ENCODE data around the gene ALX3. TPM values are rescaled to one million over a fixed set of nuclear protein-coding genes. Genes with fewer than 3 reads are reported as not detected.

Gene ALX3
- total RNA-seq: not detected

DNA sequence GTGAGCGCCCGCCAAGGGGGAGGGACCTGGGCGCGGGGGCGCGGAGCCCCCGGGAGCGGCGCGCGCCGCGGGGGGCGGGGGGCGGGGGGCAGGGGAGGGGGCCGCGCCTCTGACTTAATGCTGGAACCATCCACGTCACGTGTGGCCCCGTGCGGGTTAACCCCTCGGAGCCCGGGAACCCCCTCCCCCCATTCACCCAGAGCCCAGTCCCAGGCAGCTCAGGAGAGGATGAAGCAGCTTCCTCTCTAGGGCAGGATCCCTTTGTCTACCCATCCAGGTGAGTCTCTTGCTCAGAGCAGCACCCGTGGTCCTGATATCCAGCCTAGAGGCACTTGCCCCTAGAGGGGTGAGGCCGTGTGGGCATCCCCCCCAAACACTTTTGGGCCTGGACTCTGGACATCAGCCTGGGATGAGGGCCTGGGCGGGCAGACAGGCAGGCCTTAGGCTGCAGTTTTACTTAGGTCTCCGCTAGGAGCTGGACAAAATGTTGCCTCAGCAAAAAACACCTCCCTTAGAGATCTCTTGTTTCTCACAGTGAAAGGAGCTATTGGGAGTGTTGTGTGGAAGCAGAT lies at the start of gene ALX3:
TSS of gene ALX3 (minus strand) at position 2 of the 572 bp plus-strand sequence. CDS start 60 bp downstream, outside the sequence.

DNA sequence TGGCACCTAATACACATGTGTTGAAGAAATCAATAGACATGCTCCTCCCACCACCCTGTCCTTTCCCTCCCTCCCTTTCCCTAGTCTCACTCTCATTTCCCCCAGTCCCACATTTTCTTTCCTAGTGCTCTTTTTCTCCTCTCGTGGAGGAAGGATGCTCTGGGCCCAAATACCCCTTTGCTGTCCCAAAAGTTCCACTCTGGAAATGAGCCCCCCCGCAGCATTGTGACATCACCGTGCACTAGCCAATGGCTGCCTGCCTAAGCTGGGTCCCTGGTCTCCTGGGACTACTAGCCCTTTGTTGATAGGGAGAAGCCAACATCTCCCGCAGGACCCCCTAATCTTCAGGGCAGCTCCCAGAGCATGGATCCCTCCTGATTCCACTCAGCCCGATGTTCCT lies 41.7 kb upstream of the ALX3 start, which contains the start of gene UBL4B:
TSS of gene UBL4B (plus strand) at position 301 of the 400 bp plus-strand sequence. CDS start at position 393, 92 bp downstream.

DNA sequence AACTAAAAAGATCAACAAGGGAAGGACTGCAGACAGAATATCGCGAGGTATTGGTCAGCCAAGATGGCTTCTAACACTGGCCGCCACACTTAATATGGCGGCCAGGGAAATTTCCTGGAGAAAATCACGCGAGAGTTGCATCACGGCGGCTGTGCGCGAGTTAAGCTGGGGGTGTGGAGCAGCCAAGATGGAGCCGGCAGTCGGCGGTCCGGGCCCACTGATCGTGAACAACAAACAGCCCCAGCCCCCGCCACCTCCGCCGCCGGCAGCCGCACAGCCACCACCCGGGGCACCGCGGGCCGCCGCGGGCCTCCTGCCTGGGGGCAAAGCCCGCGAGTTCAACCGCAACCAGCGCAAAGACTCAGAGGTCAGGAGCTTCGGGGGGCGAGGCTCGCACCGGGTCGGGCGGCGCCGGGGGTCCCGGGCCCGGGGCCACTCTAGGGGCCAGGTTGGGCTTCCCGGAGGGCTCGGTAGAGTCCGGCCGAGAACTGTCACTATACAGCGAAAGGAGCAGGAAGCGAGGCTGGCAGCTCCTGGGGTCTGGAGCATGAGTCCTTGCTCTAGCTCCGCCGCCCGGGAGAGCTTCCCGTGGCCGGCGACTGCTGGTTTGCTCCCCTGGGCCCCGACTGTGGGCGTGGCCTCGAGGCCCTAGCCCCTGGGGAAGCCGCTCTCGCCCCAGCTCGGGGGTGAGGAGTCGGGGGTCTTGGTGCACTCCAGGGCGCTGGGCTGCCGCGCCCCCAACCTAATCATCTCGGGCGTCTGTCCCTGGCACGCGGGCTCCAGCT lies 35.8 kb downstream of the ALX3 start, which contains the start of gene STRIP1:
TSS of gene STRIP1 (plus strand) at position 174 of the 785 bp plus-strand sequence. CDS start at position 188, 14 bp downstream.

Other genes with a start within 250 kb of the ALX3 start
- gene CSF1, start 159.8 kb downstream of the ALX3 start, total RNA-seq: 20.1 TPM
- gene AHCYL1, start 85.9 kb downstream of the ALX3 start, total RNA-seq: 83.3 TPM
- 58.7 TPM for gene STRIP1, start 36.0 kb downstream of the ALX3 start, total RNA-seq
- gene UBL4B, start 41.8 kb upstream of the ALX3 start, total RNA-seq: not detected
- gene SLC6A17, start 79.8 kb upstream of the ALX3 start, total RNA-seq: 0.76 TPM
- gene KCNC4, start 139.6 kb upstream of the ALX3 start, total RNA-seq: 9.8 TPM

Measured in metanephros (tissue), 1 donor.